UCSD-AML1 (cell line): ENCODE data around the gene ENPP6.

Source experiments
- DNase-seq: peaks from one replicate; lab custom pipeline; 2025; ENCODE audit not compliant: unreplicated experiment; lab: John Stamatoyannopoulos, UW

Gene ENPP6

DNA sequence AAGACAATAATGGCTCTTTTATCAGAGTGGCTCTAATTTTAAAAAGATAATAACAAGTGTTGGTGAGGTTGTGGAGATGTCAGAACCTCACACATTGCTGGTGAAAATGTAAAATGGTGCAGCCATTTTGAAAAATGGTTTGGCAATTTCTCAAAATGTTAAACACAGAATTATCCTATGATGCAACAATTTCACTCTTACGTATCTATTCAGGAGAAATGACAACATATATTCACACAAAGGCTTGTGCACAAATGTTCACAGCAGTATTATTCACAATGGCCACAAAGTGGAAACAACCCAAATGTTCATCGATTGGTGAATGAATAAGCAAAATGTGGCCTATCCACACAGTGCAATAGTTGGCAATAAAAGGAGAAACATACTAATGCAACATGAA, 24.7 kb downstream of the ENPP6 start:
- DNase-seq = no peak

DNA sequence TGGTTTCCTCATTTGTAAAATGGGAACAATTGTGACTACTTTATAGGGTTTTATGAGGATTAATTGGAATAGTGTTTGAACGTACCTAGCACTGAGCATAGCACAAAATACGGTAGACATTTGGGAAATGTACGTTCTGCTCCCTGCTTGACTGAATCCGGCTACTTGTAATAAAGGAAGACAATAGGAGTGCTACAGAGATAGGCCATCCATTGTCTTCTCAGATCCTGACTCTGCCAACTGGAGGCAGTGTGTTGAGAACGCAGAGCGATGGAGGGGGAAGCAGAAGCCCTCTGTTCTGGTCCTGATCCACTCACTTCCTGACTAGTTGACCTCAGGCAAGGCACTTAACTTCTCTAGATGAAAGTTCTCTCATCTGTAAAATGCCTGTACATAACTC, 26.4 kb downstream of the ENPP6 start:
- no peak for DNase-seq

DNA sequence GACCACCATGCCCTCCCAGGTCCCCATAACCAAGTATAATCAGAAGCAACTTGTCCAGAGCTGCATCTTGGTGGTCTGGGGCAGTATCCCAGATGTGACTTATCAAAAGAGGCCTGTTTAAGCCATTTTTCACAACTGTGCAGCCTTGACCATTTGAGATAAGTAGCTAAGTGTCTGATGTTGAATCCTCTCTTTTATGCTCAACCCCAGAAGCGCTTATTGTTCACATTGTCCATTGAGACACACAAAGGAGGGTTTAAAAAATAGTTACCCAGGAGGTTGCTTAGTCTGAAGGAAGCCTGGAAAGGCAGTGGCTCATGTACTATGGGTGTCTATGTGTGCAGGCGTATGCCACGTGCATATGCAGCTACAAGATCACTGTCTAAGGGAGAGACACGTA, 27.0 kb downstream of the ENPP6 start:
- DNase-seq = no peak

DNA sequence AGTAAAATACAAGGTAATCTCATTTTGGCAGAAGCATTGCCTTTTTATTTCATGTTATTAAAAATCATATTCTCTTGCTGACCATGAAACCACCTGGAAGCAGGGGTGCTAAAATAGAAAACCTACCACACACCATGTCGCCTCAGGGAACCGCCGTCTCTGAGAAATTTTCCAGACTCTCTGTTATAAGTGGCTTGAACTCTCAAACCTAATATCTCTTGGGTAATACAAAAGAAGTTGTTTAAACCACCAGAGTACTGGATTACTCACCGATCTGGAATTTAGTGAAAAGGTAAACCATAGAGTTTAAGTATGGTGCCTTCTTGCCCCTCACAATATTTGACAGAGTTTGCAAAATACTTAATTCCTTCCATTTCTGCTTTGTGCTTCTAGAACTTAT, 27.7 kb downstream of the ENPP6 start:
- DNase-seq = no peak

DNA sequence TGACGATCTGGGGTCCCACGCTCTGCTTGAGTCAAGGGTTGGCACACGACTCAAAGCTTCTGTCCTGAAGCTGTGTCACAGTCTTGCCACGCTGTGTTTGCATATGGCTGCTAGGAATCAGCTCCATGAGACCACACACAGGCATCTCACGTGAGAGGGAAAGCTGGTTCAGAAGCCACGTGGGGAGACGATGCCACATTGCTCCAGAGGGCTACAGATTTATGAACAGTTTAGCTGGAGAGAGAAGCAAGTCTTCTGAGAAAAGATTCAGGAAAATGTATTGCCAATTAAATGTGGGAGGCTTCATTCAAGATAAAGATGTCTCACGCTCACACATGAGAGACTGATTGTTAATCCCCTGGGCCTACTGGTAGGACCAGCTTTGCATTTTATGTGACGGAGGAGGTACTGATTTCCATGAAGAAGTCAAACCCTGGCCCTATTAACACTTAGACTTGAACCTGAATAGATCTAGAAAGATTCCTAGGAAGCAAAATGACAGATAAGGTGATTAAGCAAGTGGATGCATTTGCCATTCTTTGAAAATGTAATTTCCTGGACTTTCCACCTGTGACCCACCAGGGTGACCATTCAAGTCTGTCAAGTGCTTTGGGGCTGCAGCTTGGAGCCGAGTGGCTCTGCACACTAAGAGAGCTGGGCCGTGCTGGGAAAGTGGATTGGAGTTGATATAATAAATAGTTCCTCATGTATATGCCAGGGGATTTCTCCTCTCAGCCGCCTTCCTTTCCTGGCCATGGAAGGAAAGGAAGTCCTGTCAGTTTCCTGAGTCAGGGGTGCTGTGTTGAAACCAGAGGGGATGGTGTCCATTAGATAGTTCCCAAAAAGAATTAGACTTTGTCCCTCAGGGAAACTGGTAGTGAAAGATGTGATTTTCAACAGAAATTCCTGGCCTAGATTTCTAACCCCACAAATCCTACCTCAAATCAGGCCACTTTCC, 29.0 kb downstream of the ENPP6 start:
- DNase-seq = no peak

DNA sequence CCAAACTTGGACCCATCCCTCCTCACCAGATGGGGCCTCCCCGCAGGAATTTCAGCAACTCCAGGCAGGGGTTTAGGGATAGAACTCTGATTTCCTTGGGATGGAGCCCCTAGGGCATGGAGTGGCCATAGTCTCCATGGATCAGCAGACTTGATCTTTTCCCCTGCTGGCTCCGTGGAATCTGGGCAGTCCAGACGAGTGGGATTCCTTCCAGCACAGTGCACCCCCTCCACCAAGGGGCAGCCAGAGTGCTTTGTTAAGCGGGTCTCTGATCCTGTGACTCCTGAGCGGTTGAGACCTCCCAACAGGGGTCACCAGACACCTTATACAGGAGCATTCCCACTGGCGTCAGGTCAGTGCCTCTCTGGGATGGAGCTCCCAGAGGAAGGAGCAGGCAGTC, 40.4 kb downstream of the ENPP6 start:
- DNase-seq = no peak

DNA sequence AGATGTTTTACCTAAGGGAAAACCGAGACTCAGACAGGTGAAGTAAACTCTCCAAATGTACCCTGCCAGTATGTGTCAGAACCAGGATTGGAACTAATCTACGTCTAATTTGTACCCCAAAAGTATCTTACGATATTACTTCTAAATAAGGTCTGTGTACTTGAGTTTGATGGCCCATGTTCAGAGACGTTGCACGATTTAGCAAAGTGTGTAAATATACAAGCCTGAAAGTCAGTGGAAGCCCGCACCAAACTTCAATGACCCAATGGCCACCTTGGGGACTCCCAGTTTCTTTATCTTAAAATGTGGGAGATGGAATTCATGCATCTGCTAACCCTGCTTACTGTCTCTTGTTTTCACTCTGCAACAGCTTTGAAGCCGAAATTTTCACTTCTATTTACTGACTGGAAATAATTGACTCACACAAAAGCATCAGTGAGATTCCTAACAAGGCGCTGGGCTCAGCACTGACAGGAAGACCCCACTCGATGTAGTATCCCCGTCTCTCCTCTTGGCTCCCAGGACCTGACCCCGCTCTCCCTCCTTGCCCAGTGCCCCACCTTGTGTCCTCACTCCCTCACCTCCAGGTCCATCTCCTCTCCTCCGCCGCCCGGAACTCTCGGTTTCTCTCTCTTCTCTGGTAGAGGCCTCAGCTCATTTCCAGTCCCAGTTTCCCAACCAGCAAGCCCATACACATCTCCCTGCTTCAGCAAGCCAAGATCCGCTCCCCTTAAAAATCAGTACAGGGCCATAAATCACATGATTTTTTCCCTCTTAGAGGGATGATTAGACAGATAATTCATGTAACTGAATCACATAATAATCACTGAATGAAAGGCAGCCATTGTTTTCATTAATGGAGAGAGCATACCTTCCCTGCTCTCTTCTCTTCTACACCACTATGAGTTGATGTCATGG, 42.8 kb downstream of the ENPP6 start:
- DNase-seq = no peak

DNA sequence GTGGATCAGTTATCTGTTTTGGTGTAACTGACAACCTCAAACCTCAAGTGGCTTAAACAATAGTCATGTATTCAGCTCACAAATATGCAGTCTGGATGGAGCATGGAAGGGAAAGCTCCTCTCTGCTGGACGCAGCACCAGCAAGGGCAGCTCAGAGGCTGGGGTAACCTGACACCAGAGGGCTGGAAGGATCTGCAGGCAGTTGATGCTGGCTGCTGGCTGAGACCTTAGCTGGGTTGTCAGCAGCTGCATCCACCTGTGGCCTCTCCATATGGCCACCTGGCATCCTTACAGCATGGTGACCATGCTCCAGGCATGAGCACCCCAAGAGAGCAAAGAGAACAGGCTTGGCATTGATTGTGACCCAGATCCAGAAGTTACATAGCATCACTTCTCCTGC, 46.7 kb downstream of the ENPP6 start:
- no peak for DNase-seq

DNA sequence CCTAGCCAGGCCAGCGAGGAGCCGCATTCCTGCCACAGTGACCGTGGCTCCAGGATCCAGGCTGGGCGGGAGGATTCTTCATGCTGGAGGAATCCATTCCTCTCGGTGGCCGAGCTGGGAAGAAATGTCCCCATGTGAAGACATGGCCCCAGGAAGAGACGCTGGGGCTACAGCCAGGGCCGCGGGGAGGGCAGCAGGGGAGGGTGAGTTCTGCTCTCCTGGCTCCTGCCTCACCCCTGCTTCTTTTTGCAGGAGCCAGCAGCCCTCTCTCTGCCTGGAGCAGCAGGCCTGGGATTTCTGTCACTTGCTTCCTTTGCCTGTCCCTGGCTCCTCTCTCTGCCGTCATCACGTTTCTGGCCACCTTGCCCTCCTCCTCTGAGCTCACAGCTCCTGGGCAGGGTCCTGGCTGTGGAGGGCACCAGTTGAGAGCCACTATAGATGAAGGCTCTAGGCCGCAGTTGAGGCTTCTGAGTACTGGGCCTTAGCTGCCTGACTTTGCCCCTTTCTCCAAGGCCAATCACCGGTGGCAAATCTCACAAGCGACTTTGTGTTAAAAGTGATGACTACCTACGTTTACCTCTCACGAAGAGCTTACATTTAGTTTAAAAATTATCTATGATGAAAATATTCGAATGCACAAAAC, 48.3 kb downstream of the ENPP6 start:
- DNase-seq = no peak

DNA sequence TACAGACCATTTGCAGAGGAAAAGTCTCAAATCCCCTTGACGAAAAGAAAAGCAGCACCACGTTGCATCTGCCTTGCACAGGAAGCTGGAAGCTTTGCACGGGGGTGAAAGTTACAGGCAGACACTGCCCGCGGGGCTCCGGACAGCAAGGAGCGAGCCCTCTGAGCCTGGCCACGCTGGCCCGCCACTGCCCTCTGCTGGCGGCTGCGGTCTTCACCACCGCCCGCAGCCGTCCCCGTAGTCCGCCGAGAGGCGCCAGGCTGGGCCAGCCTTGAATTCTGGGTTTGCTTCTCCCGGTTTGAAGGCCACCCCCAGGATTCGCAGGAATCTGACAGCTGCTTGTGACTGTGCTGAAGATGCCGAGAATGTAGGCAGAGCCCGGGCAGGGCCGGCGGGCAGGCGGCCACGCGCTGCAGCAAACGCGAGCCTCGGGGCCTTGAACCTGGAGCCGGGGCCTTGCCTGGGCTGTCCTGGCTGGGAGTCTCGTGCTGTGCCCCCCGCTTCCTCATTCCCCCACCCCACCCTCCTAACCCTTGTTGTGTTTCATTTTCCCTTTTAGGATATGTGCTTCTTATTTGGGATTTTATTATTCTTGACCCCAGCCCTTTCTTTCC, 49.2 kb downstream of the ENPP6 start:
- DNase-seq = peak; percentile 66

DNA sequence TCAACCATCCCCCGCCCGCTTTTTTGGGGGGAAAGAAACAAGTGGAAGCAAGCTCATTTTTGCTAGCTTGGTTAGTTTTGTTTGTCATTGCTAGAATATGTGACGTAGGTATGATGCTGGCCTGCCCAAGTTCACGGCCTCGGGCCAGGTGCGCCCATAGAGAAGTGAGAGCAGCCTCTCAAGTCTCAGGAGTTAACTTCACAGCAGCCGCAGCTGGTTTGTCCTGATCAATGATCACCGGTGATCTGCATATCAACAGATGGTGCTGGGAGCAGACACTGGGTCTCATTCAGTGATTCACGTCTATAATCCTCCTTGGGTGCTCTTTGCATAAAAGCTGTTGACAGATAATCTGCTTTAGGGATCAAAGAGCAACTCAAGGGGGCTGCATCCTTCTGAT, 50.1 kb downstream of the ENPP6 start:
- no peak for DNase-seq

DNA sequence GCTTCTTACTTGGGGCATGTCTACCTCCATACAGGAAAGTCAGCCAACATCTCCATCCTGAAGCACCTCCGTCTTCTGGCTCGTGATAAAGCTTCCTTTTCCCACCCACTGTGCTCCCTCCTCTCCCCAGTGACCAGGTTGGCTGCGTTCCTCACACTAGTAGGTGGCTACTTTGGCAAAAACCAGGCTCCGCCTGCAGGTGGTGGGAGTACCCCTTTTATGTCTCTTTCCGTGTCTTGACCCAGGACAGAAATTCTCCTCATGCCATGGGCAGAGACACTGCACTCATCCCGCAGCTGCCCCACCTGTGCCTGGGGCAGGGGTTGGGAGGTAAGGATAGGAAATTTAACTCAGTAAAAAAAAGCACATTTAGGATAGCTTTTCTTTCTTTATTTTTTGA, 50.9 kb downstream of the ENPP6 start:
- no peak for DNase-seq

DNA sequence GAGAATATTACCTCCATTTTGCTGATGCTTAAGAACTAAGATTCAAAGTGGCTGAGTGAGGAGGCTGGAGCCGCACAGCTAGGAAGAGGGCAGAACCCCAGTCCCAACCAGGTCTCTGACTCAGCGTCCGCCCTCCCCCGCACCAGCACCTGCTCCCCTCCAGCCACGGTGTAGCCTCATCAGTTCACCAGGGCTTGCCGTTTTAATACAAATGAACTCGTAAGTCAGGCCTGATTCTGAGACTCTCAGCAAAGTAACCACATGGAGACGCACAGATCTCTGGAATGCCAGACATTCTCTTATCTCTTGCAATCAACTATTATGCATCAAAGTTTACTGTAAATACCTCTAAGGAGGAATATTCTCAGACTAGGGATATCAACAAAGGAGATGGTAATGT, 52.4 kb downstream of the ENPP6 start:
- no peak for DNase-seq

DNA sequence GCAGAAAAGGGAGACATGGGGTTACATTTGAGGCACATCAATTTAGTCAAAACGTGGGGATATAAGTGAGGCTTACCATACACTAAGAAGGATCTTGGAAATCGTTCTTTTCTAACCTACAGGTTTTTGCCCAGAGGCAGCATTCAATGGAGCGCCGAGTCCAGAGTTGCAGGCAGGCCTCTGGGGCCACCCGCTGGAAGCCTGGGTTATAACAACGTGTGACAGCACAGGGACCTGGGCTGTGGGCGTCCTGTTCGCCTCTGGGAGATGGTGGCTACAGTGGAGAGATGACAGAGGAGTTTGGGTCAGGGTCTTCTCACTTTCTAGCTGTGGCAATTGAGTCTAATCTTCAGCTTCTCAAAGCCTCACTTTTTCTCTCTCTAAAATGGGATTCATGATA, 53.9 kb downstream of the ENPP6 start:
- peak; percentile 46 for DNase-seq

DNA sequence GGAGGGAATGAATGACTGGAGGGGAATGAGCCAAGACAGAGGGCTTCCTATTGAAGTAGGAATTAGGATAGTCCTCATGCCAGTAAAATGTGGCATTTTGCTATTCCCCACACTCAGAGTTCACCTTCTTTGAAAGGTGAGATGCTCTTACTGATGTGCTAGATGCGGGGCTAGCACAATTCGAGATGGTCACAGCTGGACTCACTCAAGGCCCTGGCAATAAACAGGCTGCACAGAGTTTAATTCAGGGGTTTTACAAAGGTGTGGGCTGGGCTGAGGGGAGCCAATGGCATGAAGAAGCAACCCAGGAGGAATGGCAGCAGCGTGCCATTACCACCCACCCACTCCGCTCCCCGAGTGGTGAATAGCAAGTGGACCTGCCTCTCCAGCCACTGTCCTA, 55.1 kb downstream of the ENPP6 start:
- DNase-seq = no peak

DNA sequence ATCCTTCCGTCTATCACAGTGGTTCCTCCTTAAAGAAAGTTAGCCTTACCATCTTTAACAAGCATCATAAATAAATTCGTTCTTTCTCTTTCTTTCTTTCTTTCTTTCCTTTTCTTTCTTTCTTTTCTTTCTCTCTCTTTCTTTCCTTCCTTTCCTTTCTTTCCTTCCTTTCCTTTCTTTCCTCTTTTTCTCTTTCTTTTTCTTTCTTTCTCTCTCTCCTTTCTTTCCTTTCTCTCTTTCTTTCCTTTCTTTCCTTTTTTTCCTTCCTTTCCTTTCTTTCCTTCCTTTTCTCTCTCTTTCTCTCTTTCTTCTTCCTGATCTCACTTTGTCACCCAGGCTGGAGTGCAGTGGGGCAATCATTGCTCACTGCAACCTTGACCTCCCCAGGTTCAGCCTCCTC, 60.4 kb downstream of the ENPP6 start:
- no peak for DNase-seq

DNA sequence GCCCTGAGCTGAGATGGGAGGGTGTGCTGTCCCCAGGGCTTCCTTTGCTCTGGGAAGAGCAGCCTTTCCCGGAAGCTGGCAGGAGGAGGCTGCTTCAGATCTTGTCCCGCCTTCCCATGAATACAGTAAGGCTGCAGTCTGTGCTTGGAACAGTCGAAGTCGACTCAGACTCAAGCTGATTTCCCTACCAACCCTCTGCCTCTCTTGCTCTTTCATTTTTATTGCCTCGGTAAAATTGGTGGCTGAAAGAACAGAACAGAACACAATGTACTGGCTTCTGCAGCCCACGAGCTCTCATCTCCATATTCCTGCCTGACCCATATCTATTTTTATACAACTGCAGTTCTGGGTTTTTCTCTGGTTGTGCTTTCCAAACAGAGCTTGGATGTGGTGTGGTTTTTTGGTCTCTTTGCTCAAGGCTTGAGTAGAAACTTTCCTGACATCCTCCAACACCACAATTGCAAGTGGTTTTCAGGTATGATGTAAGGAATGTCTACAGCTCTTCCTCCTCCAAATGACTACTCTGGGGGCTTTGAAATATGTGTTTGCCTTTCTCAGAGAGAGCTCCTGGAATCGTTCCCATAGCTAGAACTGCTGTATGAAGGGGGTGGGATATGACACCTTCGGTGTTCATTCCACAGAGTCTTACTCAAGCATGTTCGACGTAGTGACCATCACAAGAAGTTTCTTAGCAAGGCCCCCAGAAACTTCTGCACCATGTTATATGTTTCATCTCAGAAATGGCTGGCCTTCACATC, 61.3 kb downstream of the ENPP6 start:
- no peak for DNase-seq

DNA sequence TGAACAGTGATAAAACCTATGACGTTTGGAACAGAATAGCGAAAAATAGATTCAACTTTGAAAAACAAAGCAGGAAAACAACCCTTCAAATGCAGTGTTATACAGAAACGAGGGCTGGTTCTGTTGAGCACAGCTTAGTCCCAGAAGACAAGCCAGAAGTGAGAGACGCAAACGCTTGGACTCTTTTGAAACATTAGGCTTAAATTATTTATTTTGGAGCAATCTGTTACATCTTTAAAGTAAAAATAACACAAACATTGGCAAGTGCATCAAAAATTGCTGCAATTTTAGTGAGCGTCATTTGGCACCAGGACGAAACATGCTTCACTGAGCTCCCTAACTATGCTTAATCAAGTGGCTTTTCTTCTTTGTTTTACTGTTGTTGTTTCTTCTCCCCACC, 63.5 kb downstream of the ENPP6 start:
- DNase-seq = no peak

DNA sequence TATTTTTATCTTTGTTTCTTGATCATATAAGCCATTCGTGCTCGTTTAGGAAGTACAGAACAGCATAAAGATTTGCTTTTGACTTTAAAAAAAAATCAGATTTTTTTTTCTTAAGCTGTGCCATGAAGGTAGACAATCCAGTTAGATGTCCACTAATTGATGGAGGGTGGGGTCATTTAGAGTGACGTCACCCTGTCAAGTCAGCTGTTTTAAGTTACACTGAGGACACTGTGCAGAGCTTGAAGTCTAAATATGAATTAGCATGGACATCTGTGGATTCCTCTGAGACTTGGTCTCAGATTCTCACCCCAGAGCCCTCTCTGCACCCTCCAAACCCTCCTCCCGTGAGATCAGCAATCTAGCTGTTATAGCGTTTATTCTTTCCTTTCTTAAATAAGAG, 63.9 kb downstream of the ENPP6 start:
- DNase-seq = no peak

DNA sequence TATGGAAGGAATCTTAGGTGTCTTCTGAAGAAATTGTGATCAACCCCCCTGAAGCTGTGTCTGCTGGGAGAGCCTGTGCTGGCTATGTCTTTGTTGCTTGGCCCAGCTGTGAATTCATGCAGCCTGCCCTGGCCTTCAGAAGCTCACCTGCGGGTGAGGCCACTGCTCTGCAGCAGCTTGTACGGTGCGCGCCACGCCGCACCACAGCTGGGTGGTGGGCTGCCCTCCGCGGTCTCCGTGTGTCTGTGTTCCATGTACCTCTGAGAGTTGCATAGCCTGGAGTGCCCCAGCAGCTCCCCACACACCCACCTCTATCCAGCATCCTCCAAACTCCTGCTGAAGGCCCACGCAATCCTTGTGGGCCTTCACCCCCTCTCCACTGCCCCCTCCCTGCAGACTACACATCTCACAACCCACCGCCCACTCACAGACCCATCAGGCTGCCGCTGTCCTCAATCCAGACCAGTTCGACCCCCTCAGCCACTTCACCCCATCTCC, 65.6 kb downstream of the ENPP6 start:
- DNase-seq = no peak
